Measurements from ENCODE around the gene PDE4B.
A peak's percentile ranks its signal among the peaks of the same experiment; 100 is the strongest.

The PDE4B gene

DNA sequence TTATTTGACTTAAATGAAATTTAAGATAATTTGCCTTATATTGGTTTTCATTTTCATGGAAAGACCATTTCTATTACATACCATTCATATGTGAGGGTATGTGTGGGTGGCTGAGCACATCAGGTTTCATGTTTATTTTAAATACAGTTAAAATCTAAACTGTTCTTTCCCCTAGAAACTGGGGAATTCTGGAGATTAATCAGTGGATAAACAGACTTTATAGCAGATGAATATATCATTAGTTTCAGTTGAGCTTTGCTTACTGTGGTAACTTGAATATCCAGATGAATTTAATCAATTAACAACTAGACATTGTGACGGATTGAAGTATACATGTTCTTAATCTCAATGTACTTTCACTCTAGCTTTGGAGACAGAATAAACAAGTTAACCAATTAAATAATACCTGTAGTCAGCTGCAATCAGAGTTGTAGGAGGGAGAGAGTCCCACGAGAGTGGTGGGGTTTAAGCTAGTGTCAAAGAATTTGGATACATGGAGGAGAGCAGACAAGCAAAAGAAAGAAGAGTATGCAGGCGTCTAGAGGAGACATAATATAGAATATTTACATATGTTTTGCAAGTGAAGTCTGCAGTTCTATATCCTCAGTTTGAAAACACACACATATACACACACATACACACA lies 97.6 kb downstream of the PDE4B start:
- peak; percentile 4 for DNase-seq

DNA sequence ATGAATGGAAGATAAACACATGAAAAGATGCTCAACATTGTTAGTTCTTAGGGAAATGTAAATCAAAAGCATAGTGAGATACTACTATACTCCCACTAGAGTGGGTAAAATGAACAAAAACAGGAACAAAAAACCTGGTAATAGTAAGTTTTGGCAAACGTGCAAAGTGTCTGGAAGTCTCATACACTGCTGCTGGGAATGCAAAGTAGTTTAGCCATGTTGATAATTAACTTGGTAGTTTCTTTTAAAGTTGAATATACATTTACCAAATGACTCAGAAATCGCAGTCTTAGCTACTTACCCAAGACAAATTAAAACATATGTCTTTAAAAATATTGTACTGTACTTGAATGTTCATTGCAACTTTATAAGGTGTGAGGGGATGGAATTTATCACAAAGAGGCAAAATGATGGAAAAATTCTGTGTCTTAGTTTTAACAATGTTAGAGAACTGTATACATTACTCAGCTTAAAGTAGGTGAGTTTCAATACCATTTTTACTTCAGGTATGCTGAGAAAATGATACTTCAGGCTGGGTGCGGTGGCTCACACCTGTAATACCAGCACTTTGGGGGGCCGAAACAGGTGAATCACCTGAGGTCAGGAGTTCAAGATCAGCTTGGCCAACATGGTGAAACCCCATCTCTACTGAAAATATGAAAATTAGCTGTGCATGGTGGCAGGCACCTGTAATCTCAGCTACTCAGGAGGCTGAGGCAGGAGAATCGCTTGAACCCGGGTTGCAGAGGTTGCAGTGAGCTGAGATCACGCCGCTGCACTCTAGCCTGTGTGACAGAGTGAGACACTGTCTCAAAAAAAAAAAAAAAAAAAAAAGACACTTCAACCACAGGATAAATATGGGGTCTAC lies 102.3 kb downstream of the PDE4B start:
- no peak for DNase-seq

DNA sequence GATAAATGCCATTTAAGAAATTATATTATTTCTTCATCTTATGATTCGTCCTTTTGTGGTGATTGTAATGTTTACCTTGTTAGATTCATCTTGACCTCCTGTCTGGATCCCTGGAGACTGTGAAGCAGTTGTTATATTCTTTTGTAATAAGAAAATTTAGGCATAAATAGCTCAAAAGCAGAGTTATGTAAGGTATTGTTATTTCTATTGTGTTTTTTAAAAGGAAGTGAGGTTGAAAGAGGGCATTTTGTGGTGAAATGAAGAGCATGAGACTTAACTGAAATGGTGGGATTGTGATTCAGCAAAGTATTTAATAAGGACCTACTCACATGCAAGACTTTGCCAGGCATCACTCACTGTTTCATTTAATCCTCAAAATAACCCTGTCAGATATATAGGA lies 104.0 kb downstream of the PDE4B start:
- peak; percentile 8 for DNase-seq

GRCh38 chr1:65897485-65897884 lies 104.8 kb downstream of the PDE4B start:
- no peak for DNase-seq

DNA sequence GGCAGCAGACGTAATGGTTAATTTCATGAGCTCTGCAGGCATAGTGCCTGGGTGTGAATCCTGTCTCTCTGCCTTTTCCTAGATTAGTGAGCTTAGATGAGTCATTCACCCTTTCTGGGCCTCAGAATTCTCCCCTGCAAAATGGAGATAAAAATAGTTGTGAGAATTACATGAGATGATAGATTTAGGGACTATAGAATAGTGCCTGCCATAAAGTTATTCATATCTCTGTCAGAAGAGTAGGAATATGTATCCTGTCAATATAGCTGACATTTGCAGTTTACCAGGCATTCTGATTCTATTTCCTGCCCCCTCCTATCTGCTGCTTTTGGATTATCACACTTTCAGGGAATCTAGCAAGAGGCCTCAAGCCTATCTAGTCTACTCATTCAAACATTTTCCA lies 112.0 kb downstream of the PDE4B start:
- DNase-seq, result peak; percentile 18

- DNase-seq, result no peak
Observed at GRCh38 chr1:65910432-65910831, 117.7 kb downstream of the PDE4B start.

DNA sequence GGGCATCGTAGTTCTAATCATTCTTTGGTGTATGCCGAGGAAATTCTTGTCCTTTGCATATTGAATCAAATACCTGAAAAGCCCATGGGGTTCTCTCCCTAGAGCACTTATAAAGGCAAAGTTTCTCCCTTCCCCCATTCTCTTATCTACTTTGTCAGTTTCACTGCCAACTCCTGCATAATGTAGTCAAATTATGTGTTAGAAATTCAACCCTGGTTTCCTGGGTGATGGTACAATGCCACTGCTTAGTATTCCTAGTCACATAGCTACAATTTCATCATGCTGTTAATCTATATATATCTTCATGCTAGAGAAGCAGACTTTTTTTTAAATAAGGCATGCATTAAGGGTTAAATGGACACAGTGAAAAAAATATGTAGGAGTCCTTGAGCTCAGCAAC lies 119.0 kb downstream of the PDE4B start:
- DNase-seq, result no peak

- DNase-seq, result no peak
Observed at GRCh38 chr1:65918564-65918963, 125.9 kb downstream of the PDE4B start.

GRCh38 chr1:65921446-65921845 lies 128.8 kb downstream of the PDE4B start:
- no peak for DNase-seq

DNA sequence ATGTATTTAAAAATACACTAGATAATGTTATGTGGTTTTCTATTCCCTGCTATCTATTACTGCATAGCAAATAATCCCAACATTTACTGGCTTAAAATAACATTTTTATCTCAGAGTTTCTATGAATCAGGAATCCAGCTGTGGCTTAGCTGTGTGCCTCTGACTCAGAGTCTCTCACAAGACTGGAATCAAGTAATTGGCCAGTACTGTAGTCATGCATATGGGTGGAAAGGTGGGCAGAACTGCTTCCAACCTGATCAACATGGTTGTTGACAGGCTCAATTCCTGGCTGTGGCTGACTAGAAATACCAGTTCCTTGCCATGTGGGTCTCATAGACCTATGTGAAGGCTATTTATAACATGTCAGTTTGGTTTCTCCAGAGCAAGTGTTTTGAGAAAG lies 131.8 kb downstream of the PDE4B start:
- DNase-seq, result peak; percentile 38

- DNase-seq, result no peak
Observed at GRCh38 chr1:65938506-65938905, 145.8 kb downstream of the PDE4B start.

DNA sequence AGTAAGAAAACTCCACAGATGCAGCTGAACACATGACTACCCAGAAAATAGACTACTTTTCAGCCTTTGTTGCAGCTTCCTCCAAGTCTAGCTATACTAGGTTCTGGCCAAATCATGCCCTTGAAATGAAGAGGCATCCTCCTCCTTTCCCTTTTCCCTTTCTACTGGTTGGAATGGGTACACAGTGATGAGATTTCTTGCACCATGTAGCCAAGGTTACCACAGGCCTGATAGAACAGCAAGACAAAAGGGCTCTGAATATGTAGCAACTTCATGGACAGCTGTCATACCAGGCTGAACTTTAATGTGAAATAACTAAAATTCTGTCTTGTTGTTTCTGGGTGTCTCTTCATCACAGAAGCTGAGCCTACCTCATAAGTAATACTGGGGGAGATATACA lies 146.5 kb downstream of the PDE4B start:
- no peak for DNase-seq

DNA sequence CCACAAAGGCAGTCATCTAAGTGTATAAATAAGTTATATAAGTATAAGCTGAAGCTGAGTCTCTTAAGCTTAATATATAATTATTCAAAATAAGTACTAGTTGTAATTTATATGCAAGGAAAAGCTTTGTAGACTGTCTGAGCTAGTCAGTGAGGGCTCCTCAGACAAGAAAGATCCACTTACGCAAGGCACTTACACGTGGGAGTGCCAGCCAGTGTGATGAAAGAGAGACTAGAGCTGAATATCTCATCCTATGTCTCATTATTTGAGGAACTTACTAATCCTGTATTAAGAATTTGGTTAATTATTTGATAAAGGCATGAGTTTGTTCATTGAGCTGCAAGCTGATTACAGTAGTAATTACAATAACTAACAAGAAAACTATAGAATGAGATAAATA lies 146.9 kb downstream of the PDE4B start:
- no peak for DNase-seq

GRCh38 chr1:65940126-65940525 lies 147.4 kb downstream of the PDE4B start:
- DNase-seq, result no peak

- no peak for DNase-seq
Observed at GRCh38 chr1:65942476-65942875, 149.8 kb downstream of the PDE4B start.

GRCh38 chr1:65946376-65946775 lies 153.7 kb downstream of the PDE4B start:
- DNase-seq, result no peak

DNA sequence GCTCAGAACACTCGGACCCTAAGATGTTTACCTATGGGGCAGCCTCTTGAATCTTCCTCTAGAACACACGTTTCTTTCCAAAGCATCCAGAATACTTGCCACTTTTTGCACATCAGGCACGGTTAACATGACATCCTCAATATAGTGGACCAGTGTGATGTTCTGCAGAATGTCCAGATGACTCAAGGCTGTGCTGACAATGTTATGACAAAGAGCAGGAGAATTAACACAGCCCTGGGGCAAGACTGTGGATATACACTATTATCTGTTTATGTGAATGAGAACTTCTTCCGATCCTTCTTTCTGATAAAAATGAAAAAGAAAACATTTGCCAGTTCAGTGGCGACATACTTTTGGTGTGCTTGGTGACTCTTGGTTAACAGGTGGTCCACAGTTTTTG lies 154.3 kb downstream of the PDE4B start:
- no peak for DNase-seq

DNA sequence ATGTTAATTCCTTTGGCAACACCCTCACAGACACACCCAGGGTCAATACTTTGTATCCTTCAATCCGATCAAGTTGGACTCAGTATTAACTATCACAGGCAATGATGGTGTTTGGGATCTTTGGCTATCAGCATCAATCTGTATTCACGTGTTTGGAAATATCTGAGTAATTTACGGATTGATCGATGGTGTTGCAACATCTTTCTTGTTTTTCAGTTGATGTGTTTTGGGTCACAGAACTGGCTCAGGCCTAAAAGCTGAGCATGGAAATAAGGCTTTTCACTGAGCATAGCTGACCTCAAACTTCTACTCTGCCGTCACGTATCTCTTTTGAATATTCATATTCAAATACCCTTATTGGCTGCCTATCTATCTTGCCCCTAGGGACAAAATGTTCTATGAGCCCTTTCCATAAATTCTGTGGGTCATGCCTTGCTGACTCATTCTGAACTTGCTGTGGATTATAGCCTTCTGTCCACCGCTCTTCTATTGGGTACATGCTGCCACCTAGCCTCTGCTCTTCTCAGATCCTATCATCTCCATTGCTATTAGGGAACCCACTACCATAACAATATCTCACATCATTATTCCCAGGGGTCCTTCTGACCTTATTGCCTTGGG lies 156.0 kb downstream of the PDE4B start:
- DNase-seq, result peak; percentile 13

GRCh38 chr1:65949230-65949626 lies 156.5 kb downstream of the PDE4B start:
- DNase-seq, result no peak

DNA sequence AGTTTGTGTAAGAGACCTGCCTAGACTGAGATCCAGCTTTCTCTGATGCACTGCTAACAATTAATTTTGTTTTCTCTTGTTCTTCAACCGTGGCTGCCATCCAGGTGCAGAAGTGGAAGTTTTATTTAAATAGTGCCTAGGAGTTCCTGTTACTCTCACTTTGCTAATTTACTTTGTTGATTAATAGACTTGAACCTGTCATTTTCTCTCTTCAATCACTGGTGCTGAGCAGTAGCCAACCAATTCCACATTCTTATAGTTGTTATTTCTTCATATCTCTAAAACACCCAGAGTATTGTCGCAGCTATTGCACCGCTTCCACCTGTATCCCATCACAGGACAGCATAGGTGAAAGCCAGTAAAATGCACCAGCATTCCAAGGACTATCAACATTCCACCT lies 157.2 kb downstream of the PDE4B start:
- no peak for DNase-seq

GRCh38 chr1:65952696-65953095 lies 160.0 kb downstream of the PDE4B start:
- peak; percentile 6 for DNase-seq

GRCh38 chr1:65953170-65953569 lies 160.5 kb downstream of the PDE4B start:
- DNase-seq, result no peak

- DNase-seq, result no peak
Observed at GRCh38 chr1:65955071-65955470, 162.4 kb downstream of the PDE4B start.

DNA sequence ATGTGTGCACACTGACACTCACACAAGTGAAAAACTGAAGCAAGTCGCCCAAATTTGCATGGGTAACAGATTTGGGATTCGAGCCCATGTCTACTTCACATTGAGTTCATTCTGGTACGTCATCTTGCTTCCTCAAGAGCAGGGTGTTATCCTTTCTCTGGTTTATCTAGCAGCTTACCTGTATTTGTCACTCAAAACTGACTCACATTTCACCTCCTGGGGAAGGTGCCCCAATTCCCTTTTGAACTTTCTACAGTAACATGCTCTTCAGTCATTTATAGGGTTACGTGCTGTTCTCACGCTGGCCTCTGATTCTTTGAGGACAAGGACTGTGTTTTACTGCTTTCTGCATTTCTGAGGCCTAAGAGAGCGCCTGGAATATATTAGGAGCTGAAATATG lies 162.8 kb downstream of the PDE4B start:
- DNase-seq, result no peak
